Measurements from ENCODE around the gene SYNPO2. TPM values are rescaled to one million over a fixed set of nuclear protein-coding genes. Genes with fewer than 3 reads are reported as not detected.

SYNPO2 gene
- polyA plus RNA-seq, 1 donor (not counting 4 experiments of a cell fraction or from before 2014, with no cell fraction given) = 0.34 TPM

- DNase-seq (ENCODE audit: low read depth, low spot score) (no peak), FAIRE-seq (no peak)
- Histone ChIP-seq H4K20me1 (ENCODE audit: control insufficient read depth, extremely low read depth, insufficient read depth, low read length) (no peaks in the 10 kb centered on the region), H3K27ac (ENCODE audit: control insufficient read depth, insufficient read depth, low read length) (no peak overlapping the region), H3K9me1 (ENCODE audit: control insufficient read depth, extremely low read depth, insufficient read depth, low read length) (no peaks in the 10 kb centered on the region), H3K9ac (ENCODE audit: control insufficient read depth, extremely low read depth, insufficient read depth, low read length) (no peak overlapping the region), H3K9me3 (ENCODE audit: control insufficient read depth, low read depth, low read length) (no peaks in the 10 kb centered on the region), H3K27me3 (ENCODE audit: control insufficient read depth, extremely low read depth, insufficient read depth, low read length) (no peaks in the 10 kb centered on the region), H2AFZ (ENCODE audit: control insufficient read depth, low read length) (no peak overlapping the region), H3K36me3 (ENCODE audit: control insufficient read depth in 2 of 2, extremely low read depth in 1 of 2, insufficient read depth in 2 of 2, low read length in 2 of 2) (no peaks in the 10 kb centered on the region), H3K4me3 (ENCODE audit: control insufficient read depth in 2 of 3, extremely low read depth in 1 of 3, insufficient read depth in 2 of 3, low read depth in 1 of 3, low read length in 3 of 3) (no peak overlapping the region), H3K79me2 (ENCODE audit: control insufficient read depth, insufficient read depth, low read length) (no peaks in the 10 kb centered on the region), H3K4me2 (ENCODE audit: control insufficient read depth, extremely low read depth, insufficient read depth, low read depth, low read length) (no peak overlapping the region), H3K4me1 (ENCODE audit: control insufficient read depth, extremely low read depth, insufficient read depth, low read length) (no peaks in the 10 kb centered on the region)
- dilution Hi-C loops (cut with MboI; ENCODE audit: extremely low pct_ligation_motif_present, low sequenced_read_pairs) = no loop called here
- TF ChIP-seq CTCF (optimal IDR thresholded peaks at IDR 0.05 in 1 of 3, IDR thresholded peaks at IDR 0.05 in 1 of 3, conservative IDR thresholded peaks at IDR 0.05 in 1 of 3; ENCODE audit: extremely low read depth in 1 of 3, insufficient read depth in 2 of 3, low read length in 3 of 3) = no peak
- no peak for TF ChIP-seq EZH2 (IDR thresholded peaks at IDR 0.05; ENCODE audit: low read length)
Observed at GRCh38 chr4:118957722-118958445, 69.2 kb downstream of the SYNPO2 start.

- Histone ChIP-seq H3K36me3 (ENCODE audit: control insufficient read depth in 2 of 2, extremely low read depth in 1 of 2, insufficient read depth in 2 of 2, low read length in 2 of 2) (no peaks in the 10 kb centered on the region), H3K4me2 (ENCODE audit: control insufficient read depth, extremely low read depth, insufficient read depth, low read depth, low read length) (no peak overlapping the region), H3K9ac (ENCODE audit: control insufficient read depth, extremely low read depth, insufficient read depth, low read length) (no peak overlapping the region), H2AFZ (ENCODE audit: control insufficient read depth, low read length) (no peak overlapping the region), H3K4me3 (ENCODE audit: control insufficient read depth in 2 of 3, extremely low read depth in 1 of 3, insufficient read depth in 2 of 3, low read depth in 1 of 3, low read length in 3 of 3) (no peak overlapping the region), H3K79me2 (ENCODE audit: control insufficient read depth, insufficient read depth, low read length) (no peaks in the 10 kb centered on the region), H3K27ac (ENCODE audit: control insufficient read depth, insufficient read depth, low read length) (no peak overlapping the region), H4K20me1 (ENCODE audit: control insufficient read depth, extremely low read depth, insufficient read depth, low read length) (no peaks in the 10 kb centered on the region), H3K9me3 (ENCODE audit: control insufficient read depth, low read depth, low read length) (no peaks in the 10 kb centered on the region), H3K9me1 (ENCODE audit: control insufficient read depth, extremely low read depth, insufficient read depth, low read length) (no peaks in the 10 kb centered on the region), H3K27me3 (ENCODE audit: control insufficient read depth, extremely low read depth, insufficient read depth, low read length) (no peaks in the 10 kb centered on the region), H3K4me1 (ENCODE audit: control insufficient read depth, extremely low read depth, insufficient read depth, low read length) (no peaks in the 10 kb centered on the region)
- DNase-seq (ENCODE audit: low read depth, low spot score) = no peak
- dilution Hi-C loops (cut with MboI; ENCODE audit: extremely low pct_ligation_motif_present, low sequenced_read_pairs) = no loop called here
- TF ChIP-seq EZH2 (IDR thresholded peaks at IDR 0.05; ENCODE audit: low read length) (no peak), CTCF (optimal IDR thresholded peaks at IDR 0.05 in 1 of 3, IDR thresholded peaks at IDR 0.05 in 1 of 3, conservative IDR thresholded peaks at IDR 0.05 in 1 of 3; ENCODE audit: extremely low read depth in 1 of 3, insufficient read depth in 2 of 3, low read length in 3 of 3) (no peak)
- no peak for FAIRE-seq
Observed at GRCh38 chr4:118962540-118962939, 73.9 kb downstream of the SYNPO2 start.
